ENCODE data around the gene SCTR. TPM values are rescaled to one million over a fixed set of nuclear protein-coding genes. Genes with fewer than 3 reads are reported as not detected.

SCTR gene
- total RNA-seq, 1 experiment from 2014 or later: not detected

DNA sequence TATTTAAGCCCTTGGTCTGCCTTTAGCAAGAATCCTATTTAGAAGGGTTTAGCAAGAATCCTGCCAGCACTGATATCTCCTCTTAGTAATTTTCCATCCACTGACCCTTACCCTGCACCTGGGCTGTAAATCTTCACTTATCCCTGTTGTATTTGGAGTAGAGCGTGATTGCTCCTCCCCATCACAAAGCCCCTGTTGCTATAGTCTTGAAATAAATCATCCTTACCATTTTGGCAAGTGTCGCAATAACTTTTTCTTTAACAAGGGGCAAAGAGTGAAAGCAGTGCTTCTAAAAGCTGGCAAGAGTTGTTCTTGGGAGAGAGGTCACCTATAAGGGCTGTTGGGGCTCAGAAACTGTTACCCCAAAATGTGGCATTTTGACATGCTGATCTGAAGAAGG, 3.7 kb upstream of the SCTR start:
- in situ Hi-C loops (cut with HindIII; ENCODE audit: low sequenced_read_pairs): no loop called here
- DNase-seq (ENCODE audit: low spot score): no peak

DNA sequence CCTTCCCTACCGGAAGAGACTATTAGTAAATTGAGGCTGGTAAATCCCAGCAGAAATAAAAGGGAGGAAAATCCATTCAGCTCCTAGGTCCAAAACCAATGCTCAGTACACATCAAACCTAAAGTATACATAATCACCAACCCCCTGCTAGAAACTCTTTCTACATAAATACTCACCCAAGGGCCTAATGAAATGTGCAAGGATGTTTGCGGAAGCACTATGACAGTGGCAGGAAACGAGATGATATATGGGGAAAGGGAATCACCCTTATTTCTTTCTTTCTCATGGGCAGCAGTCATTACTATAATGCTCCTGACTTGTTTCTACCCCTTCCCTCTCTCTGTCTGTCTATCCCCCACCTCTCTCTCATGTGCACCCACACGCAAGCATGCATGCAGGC, 1.3 kb upstream of the SCTR start:
- no peak for DNase-seq (ENCODE audit: low spot score)
- in situ Hi-C loops (cut with HindIII; ENCODE audit: low sequenced_read_pairs): no loop called here

DNA sequence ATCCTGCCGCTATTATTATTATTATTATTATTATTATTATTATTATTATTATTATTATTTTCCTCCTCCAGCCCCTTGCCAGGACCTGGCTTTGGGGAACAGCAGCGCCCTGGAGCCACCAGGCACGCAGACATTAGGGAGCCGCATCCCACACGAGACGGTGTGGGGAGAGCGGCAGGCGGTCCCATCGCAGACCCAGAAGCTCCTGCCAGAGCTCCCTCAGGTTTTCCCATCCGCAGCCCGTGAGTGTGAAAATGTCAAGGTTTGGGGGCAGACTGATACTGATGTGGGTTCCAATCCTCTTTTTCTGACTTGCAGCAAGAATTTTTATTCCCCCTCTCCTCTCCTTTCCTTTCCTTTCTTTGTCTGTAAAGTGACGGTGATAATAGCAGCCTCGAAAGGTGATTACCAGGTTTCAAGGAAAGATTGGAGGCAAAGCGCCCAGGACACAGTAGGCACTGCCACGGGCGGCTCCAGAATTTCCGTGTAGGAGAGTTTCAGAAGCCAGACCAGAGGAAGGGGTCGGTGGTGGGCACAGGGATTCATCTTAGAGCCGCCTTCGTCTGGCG, 816 bp downstream of the SCTR start:
- in situ Hi-C loops (cut with HindIII; ENCODE audit: low sequenced_read_pairs): no loop called here
- no peak for DNase-seq (ENCODE audit: low spot score)

DNA sequence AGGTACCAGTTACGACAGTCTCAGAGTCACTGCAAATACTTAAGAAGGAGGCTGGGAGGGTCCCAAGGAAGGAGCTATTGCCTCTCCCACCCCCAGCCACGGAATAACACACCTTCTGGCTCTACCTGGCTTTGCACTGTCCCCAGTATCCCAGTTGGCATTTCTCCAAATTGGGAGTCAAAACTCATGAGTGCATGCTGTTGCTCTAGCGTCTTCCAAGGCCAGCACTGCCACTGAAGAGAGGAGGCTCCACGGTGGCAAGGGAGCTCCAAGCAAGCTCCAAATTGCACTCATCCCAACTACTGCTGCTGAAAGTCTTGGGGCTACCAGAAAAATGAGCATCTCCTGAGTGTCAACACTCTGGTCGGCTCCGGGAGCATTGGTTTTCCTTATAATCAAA, 1.6 kb downstream of the SCTR start:
- in situ Hi-C loops (cut with HindIII; ENCODE audit: low sequenced_read_pairs): no loop called here
- DNase-seq (ENCODE audit: low spot score): no peak

DNA sequence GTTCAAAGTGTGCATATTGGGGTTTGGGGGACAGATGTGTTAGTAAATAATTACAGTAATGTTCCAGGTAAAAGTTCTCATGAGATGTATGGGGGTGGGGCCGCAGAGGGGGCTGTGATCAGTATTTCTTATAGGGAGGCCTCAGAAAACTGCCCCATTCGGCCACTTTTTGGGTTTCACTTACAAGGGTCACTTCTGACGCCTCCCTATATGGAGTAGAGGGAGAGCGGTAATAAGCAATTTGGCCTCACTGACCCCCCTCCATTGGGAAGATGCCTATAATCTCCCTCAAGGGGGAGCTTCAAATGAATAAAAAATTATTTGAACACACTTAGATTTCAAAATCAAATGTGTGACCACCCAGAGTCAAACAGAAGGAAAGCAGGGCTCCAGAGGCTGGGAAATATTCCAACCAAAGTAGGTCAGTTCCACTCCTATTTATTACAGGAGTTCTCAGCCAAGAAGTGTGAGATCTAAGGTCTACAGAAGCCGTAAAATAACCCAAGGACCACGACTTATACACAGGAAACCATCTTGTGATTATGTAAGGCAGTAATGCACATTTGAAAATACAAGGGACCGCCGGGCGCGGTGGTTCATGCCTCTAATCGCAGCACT, 2.7 kb downstream of the SCTR start:
- in situ Hi-C loops (cut with HindIII; ENCODE audit: low sequenced_read_pairs): no loop called here
- no peak for DNase-seq (ENCODE audit: low spot score)

DNA sequence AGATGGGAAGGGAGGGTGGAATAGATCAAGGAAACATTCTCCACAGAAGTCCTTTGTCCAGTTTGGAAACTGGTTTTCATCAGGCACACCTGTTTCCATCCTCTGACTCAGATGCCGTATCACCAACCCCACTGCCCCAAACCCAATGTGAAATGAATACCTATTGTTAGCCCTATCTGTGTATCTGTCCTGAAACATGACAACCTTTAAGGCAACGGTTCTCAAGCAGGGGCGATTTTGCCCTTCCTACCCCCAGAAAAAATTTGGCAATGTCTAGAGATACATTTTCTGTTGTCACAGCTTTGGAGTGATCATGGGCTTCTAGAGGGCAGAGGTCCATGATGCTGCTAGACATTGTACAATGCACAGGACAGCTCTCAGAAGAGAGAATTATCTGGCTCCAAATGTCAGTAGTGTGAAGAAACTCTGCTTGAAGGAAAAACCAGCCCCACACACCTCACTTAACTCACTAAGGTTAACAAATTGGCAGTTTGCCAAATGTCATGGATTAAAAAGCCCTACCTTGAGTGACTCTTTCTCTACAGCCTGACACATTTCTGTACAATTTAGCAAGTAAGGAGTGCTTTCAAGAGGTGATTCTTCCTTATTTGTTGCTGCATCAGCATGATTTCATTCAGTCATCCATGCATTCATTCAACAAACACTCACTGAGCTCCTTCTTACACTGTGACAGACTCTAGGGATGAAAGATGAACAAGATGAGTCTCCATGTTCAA, 3.4 kb downstream of the SCTR start:
- DNase-seq (ENCODE audit: low spot score): no peak
- in situ Hi-C loops (cut with HindIII; ENCODE audit: low sequenced_read_pairs): no loop called here

DNA sequence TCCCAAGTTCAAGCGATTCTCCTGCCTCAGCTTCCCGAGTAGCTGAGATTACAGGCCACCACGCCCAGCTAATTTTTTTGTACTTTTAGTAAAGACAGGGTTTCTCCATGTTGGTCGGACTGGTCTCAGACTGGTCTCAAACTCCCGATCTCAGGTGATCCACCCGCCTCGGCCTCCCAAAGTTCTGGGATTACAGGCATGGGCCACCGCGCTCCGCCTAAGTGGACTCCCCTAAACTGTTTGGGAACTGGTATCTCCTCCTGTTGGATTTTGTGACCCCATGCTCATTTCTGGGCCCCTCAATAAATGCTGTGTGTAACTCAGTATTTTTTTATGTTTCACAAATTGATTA, 5.2 kb downstream of the SCTR start:
- no peak for DNase-seq (ENCODE audit: low spot score)
- in situ Hi-C loops (cut with HindIII; ENCODE audit: low sequenced_read_pairs): no loop called here

DNA sequence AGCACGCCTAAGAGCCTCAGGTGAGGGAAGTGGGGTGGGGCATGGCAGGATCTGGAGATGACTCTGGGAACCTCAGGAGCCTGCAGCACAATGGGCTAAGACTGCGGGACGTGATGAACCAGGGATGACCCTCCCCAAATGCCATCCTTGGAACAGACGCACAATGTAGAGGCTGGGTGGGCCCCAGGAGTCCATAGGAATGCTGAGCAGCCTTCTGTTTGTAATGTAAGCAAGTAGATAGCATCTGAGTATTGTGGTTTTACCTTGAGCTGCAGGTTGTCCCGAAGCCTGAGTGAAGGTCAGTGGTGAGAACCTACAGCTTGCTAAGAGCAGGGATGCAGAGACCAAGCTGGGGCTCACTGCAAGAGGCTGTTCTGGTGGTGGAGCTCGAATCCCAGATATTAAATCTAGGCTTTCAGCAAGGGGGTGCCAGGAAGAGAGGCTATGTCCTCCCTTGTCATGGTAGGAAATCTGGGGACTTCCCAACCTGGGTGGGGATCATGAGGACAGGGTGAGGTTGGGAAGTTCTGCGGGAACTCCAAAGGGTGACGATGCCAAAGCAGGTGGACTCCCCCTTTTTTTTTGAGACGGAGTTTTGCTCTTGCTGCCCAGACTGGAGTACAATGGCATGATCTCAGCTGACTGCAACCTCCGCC, 5.8 kb downstream of the SCTR start:
- in situ Hi-C loops (cut with HindIII; ENCODE audit: low sequenced_read_pairs): no loop called here
- no peak for DNase-seq (ENCODE audit: low spot score)

DNA sequence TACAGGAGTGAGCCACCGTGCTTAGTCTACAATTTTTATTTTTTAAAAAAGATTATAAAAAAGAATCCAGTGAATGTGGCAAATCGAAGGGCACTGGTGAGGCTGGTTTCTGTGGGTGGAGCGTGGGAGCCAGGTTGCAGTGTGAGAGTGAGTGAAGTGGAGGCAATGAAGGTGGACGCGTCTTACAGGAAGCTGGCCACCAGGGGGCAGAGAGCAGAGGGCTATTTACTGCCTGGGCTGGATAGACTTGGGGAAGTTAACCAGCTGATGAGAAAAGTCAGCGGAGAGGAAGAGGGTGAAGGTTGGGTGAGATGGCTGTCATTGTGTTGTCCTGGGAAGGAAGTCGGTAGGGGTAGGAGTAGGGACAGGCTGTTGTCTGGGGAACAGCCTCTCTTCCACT, 6.8 kb downstream of the SCTR start:
- peak; percentile 16 for DNase-seq (ENCODE audit: low spot score)
- in situ Hi-C loops (cut with HindIII; ENCODE audit: low sequenced_read_pairs): no loop called here

DNA sequence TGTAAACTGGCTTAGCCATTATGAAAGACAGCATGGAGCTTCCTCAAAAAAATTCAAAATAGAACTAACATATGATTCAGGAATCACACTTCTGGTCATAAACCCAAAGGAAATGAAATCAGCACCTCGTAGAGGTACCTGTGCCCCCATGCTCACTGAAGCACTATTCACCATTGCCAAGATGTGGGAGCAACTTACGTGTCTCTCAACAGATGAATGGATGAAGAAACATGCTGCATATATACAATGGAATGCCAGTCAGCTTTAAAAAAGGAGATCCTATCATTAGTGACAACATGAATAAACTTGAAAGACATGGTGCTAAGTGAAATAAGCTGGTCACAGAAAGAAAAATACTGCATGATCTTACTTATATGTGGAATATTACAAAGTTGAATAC, 8.2 kb downstream of the SCTR start:
- no peak for DNase-seq (ENCODE audit: low spot score)
- in situ Hi-C loops (cut with HindIII; ENCODE audit: low sequenced_read_pairs): no loop called here

DNA sequence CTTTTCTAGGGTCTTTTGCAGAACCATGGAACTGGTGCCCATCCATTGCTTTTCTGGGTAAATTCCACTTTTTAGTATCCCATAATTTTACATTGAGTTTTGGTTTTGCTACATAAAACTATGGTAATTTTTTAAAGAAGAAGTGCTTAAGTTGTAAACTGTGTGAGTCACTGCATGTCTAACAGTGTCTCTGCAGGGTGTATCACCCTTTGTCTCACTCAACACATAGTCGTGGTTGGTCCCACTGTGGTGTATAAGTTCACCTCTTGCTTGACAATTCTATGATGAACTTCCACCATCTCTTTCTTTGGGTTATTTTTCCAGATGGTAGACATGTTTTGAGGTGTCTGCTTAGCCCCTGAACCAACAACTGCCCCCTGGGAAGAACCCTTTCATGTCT, 10.5 kb downstream of the SCTR start:
- in situ Hi-C loops (cut with HindIII; ENCODE audit: low sequenced_read_pairs): no loop called here
- no peak for DNase-seq (ENCODE audit: low spot score)

DNA sequence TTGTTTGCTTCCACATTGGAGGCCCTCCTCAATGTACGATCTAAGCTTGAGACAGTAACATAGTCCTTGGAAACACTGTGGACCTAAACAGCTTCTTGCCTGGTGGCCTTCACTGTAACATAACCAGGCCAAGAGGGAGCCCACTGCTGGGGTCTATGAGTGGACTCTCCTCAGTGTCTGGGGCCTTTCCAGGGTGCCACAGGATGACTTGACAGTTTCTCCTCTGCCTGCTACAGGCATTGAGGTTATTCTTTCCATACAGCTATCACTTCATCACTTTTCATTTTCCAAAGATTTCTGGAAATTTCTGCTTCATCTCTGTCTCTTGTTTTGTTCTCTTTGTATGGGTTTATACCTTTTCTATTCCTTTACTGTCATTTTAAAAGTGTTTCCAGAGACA, 11.3 kb downstream of the SCTR start:
- DNase-seq (ENCODE audit: low spot score): no peak
- in situ Hi-C loops (cut with HindIII; ENCODE audit: low sequenced_read_pairs): no loop called here

DNA sequence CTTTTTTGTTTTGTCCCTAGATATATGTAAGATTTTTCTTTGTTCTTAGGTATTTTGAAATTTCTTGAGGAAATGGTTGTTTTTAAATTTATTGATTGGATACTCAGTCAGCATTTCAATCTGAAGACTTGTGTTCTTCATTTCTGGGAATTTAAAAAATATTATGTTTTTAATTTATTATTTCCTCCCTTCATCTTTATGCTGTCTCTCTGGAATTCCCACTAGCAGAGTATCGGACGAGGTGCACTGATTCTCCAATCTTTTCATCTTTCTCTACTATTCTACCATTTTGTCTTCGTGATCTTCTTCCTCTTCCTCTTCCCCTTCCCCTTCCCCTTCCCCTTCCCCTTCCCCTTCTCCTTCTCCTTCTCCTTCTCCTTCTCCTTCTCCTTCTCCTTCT, 12.3 kb downstream of the SCTR start:
- in situ Hi-C loops (cut with HindIII; ENCODE audit: low sequenced_read_pairs): no loop called here
- DNase-seq (ENCODE audit: low spot score): no peak

DNA sequence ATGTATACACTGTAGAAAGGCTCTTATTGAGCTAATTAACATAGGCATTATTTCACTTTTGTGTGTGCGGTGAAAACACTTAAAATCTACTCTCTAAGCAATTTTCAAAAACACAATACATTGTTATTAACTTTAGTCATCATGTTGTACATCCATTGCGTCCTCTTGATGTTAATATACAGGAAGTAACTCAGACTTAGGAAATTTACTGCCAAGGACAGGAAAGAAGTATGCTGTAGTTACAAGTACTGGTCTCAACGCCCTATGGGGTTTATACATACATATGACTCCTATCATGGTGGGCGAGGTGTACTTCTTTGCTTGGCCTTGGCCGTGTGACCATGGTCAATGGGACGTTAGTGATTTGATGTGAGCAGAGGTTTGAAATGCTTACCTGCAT, 15.5 kb downstream of the SCTR start:
- in situ Hi-C loops (cut with HindIII; ENCODE audit: low sequenced_read_pairs): no loop called here
- no peak for DNase-seq (ENCODE audit: low spot score)

DNA sequence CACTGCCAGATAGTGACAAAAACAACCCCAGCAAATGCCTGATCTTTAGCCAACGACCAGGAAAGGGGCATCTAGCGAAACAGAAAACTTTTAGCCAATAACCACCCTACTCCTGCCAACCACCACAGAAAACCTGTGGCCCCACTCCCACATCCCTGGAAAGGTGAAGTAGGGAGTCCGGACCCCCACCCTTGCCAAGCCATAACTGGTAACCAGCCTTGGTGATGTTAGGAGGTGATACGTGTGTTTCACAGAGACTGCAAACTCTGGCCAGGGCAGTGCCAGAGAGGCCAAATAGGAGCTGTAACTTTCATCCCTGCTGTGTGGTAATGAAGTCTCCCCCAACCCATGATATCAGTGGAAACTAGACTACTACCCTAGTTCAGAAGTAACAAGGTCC, 27.6 kb downstream of the SCTR start:
- in situ Hi-C loops (cut with HindIII; ENCODE audit: low sequenced_read_pairs): no loop called here
- no peak for DNase-seq (ENCODE audit: low spot score)

DNA sequence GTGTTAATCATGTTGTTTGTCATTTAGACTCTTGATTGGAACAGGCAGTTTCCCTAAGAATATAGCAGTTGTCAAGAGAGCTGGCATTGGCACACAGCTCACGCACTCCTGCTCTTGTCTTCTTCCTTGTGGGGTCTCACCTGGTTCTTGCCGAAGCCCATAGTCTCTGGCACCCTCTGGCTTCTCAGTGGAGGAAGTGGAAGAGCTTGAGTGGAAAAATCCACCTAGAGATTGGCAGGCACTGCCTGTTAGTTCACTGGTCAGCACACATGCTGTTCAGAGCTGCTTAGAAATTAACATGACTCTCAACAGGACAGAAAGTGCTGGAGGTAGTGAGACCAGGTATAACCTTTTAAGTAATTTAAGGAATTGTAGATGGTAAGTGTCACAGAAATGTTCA, 28.3 kb downstream of the SCTR start:
- in situ Hi-C loops (cut with HindIII; ENCODE audit: low sequenced_read_pairs): no loop called here
- no peak for DNase-seq (ENCODE audit: low spot score)

DNA sequence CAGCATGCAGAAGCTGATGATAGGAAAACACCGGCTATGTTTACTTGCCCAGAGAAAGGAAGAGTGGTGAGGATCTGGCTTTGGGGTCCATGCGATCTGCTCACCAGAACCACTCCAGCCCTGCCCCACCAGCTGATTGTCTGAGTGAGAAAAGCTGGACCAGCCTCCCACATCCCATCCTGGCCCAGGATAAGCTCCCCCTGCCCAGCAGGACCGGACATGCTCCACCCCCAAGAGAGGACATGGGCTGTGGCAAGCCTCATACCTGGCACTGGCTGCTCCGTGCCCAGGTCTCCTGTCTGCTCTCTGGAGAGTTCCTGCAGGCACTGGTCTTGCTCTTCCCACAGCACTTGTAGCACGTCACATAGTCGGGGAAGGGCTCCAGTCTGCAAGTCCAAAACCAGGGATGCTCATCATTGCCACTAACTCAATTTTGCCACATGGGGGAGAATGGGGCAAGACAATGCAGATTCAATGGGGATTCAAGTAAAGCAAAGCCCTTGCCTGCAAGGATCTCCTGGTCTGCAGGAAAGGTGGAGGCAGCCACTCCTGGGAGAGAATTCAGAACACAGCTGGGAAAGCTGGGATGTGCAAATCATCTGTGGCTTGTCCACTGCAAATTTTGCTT, 30.0 kb downstream of the SCTR start:
- in situ Hi-C loops (cut with HindIII; ENCODE audit: low sequenced_read_pairs): no loop called here
- no peak for DNase-seq (ENCODE audit: low spot score)

DNA sequence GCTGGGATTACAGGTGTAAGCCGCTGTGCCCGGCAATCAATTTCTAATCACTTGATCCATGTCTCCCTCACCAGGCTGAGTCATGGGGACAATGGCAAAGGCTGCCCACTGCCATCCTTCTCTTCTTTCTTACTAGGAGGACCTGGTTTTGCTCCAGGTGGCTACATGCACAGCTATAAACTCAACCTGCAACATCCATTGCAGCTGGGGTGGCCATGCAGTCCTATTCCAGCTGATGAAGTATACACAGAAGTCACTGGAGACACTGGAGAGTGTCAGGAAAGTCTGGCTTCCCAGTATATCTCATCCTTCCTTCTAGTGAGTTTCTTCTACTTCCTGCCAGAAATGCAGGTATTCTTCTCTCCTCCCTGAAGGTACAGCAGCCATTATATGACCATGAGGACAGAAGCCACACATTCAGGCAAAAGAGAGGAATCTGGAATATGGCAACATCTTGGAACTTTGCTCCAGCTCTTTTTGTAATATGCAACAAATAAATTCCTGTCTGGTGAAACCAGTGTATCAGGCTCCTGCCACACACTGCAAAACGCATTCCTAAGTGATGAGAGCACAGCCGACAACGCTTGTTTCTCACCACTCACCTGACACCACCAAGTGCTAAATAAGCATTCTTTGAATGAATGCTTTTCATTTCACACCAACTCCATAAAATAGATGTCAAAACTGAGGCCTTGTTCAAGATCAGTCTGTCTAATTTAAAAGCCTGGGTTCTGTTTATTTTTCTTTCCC, 32.3 kb downstream of the SCTR start:
- in situ Hi-C loops (cut with HindIII; ENCODE audit: low sequenced_read_pairs): no loop called here

DNA sequence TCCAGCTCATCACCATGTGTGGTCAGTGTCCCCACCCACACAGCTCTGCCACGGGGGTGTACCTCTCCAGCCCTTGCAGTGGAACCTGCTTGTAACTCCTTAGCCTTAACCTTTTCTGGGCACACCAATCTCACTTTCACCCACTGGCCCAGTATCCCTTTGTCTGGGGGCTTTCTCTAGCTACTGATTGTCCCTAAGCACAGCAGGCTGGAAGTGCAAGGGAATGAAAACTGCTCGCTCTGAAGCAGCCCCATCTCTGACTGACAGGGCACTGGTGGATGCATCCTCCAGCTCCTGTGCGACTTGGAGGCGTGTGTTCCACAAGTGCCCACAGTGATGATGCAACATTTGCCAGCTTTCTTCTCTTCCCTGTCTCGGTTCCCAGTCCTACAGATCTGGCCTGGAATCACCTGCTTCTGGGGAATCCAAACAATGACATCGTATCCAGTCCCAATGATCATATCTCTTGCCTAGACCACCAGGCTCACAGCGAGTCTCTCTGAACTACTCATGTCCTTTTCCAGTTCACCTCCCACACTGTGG, 33.6 kb downstream of the SCTR start:
- DNase-seq (ENCODE audit: low spot score): no peak
- in situ Hi-C loops (cut with HindIII; ENCODE audit: low sequenced_read_pairs): no loop called here

More for the DNA sequence above, 32.3 kb downstream of the SCTR start:
- no peak for DNase-seq (ENCODE audit: low spot score)

Measured in G401 (cell line).